B cell (primary cell): ENCODE data around the gene TMEM109. TPM values are rescaled to one million over a fixed set of nuclear protein-coding genes. Genes with fewer than 3 reads are reported as not detected.
A peak's percentile ranks its signal among the peaks of the same experiment; 100 is the strongest.

Experiments used
- ATAC-seq: fragments of 200-7000 bp; cut with Tn5 transposase; one replicate; pipeline ENCODE4 v1.10.0; 2021; ENCODE audit warnings: low read depth, mild to moderate bottlenecking, moderate number of reproducible peaks, moderate library complexity
- CTCF ChIA-PET: fragments of 350-600 bp; sonication (Branson Sonifier 250); formaldehyde crosslinking; loops from one replicate; lab custom pipeline; 2021; ENCODE audit warnings: antibody characterized with exemption, inconsistent platforms; lab: Charles Lee
- POLR2A ChIA-PET: fragments of 350-600 bp; sonication (Branson Sonifier 250); formaldehyde crosslinking; loops from one replicate; lab custom pipeline; 2021; ENCODE audit warnings: antibody characterized with exemption; lab: Charles Lee
- DNase-seq: peaks from one replicate; pipeline ENCODE4 v3.0.0; 2013
- H2AFZ ChIP-seq: 2 replicates; pipeline ENCODE4 v1.6.1; 2012; ENCODE audit warnings: mild to moderate bottlenecking, low read depth, low read length; ENCODE audit not compliant: insufficient read depth, poor library complexity, severe bottlenecking
- H3K27ac ChIP-seq, 2 donors: 1 replicate in 1 of 2; 2 replicates in 1 of 2; pipeline ENCODE4 v1.5.1; 2012 to 2013; ENCODE audit warnings: low read length in 2 of 2, mild to moderate bottlenecking in 2 of 2, moderate library complexity in 1 of 2
- H3K27me3 ChIP-seq, 4 experiments: fragments of 200-600 bp in 1 of 4; sonication (generic) in 1 of 4; replicated peaks in 1 of 4; 1 replicate in 2 of 4; 2 replicates in 2 of 4; pipeline versions ENCODE4 v1.6.1 to v1.7.0; 2013 to 2016; ENCODE audit warnings: low read length in 3 of 4, mild to moderate bottlenecking in 2 of 4, mixed read lengths in 1 of 4, moderate library complexity in 1 of 4; ENCODE audit not compliant: insufficient read depth in 4 of 4, control insufficient read depth in 3 of 4; ENCODE audit errors: control extremely low read depth in 1 of 4
- H3K36me3 ChIP-seq, 2 experiments: replicated peaks in 1 of 2; 1 replicate in 1 of 2; 2 replicates in 1 of 2; pipeline versions ENCODE4 v1.6.1 to v1.7.1; 2013; ENCODE audit warnings: low read length in 1 of 2; ENCODE audit not compliant: insufficient read depth in 2 of 2, control insufficient read depth in 1 of 2; ENCODE audit errors: control extremely low read depth in 1 of 2, extremely low read depth in 1 of 2
- H3K4me1 ChIP-seq, 2 donors: fragments of 200-600 bp in 1 of 2; sonication (generic) in 1 of 2; 1 replicate in 1 of 2; 2 replicates in 1 of 2; pipeline versions ENCODE4 v1.5.1 to v1.6.1; 2013 to 2017; ENCODE audit warnings: low read length in 2 of 2; ENCODE audit not compliant: control insufficient read depth in 2 of 2, insufficient read depth in 2 of 2
- H3K4me2 ChIP-seq: replicated peaks from 2 replicates; pipeline ENCODE3; 2012; ENCODE audit warnings: mild to moderate bottlenecking, low read depth, low read length; ENCODE audit not compliant: poor library complexity, severe bottlenecking
- H3K4me3 ChIP-seq, 5 experiments: fragments of 200-600 bp in 1 of 5; sonication (generic) in 1 of 5; 1 replicate in 3 of 5; 2 replicates in 2 of 5; pipeline versions ENCODE4 v1.5.1 to v1.7.0; 2011 to 2016; ENCODE audit warnings: low read length in 4 of 5, mild to moderate bottlenecking in 4 of 5, low read depth in 2 of 5, control low read depth in 1 of 5, moderate library complexity in 1 of 5; ENCODE audit not compliant: insufficient read depth in 1 of 5; ENCODE audit errors: control extremely low read depth in 1 of 5, extremely low read depth in 1 of 5
- H3K79me2 ChIP-seq: fragments of 200-600 bp; sonication (generic); one replicate; pipeline ENCODE4 v1.6.0; 2016; ENCODE audit warnings: low read length; ENCODE audit not compliant: control insufficient read depth, insufficient read depth
- H3K9ac ChIP-seq: fragments of 200-600 bp; sonication (generic); 2 replicates; pipeline ENCODE4 v1.6.1; 2017; ENCODE audit warnings: mild to moderate bottlenecking, low read length, moderate library complexity
- H3K9me3 ChIP-seq, 3 donors: one replicate each; pipeline versions ENCODE4 v1.6.1 to v1.7.1; 2013; ENCODE audit warnings: low read length in 2 of 3; ENCODE audit not compliant: control insufficient read depth in 2 of 3, insufficient read depth in 1 of 3; ENCODE audit errors: control extremely low read depth in 1 of 3
- H4K20me1 ChIP-seq: 2 replicates; pipeline ENCODE4 v1.6.0; 2012; ENCODE audit warnings: mild to moderate bottlenecking, low read length; ENCODE audit not compliant: insufficient read depth, control insufficient read depth, poor library complexity, severe bottlenecking
- H3K27ac Mint-ChIP-seq: one replicate; pipeline ENCODE4 v1.8.0; 2021; ENCODE audit warnings: mixed read lengths
- H3K27me3 Mint-ChIP-seq: one replicate; pipeline ENCODE4 v1.8.0; 2021; ENCODE audit warnings: mixed read lengths
- H3K4me1 Mint-ChIP-seq: one replicate; pipeline ENCODE4 v1.8.0; 2021; ENCODE audit warnings: mixed read lengths
- H3K4me3 Mint-ChIP-seq: one replicate; pipeline ENCODE4 v1.8.0; 2021; ENCODE audit warnings: mixed read lengths
- H3K9me3 Mint-ChIP-seq: one replicate; pipeline ENCODE4 v1.8.0; 2022; ENCODE audit warnings: mixed read lengths; ENCODE audit not compliant: insufficient read depth
- EZH2 ChIP-seq: IDR thresholded peaks from 2 replicates; pipeline ENCODE4 v1.6.1; 2012; ENCODE audit warnings: borderline replicate concordance, low read depth, mild to moderate bottlenecking, moderate library complexity, low read length; ENCODE audit not compliant: insufficient read depth, poor library complexity, severe bottlenecking
- WGBS: methylation state at CpG from one replicate; pipeline ENCODE4 v1.1.5; 2013; ENCODE audit warnings: missing lambda C conversion rate; ENCODE audit not compliant: insufficient coverage; 5-methylcytosine and 5-hydroxymethylcytosine counted together
- intact Hi-C: fragments of 100-400 bp; cut with micrococcal nuclease; formaldehyde crosslinking; loops from one replicate; pipeline ENCODE4 v1.10.0; 2022
- polyA plus RNA-seq: library from polyadenylated mRNA; depleted of rRNA; stranded (reverse); fragments of >200 nt; gene quantifications from 2 replicates; pipeline ENCODE4 v1.2.3, GENCODE V29; 2012
- total RNA-seq, 2 donors: library from RNA; stranded (reverse); fragments of 120-200 nt in 1 of 2; gene quantifications; 1 replicate in 1 of 2; 2 replicates in 1 of 2; pipeline versions ENCODE4 v1.2.3 to v1.2.4, GENCODE V29; 2013 to 2022
- TF ChIP-seq, protein P1 (sequence below): fragments of 200-600 bp; IDR thresholded peaks from one replicate; pipeline ENCODE4 v1.8.0; 2022; ENCODE audit warnings: antibody characterized with exemption, mild to moderate bottlenecking

TMEM109 gene
- total and polyA plus RNA-seq, 2 donors (not counting 1 experiment from before 2014, with no cell fraction given) = 32.0 to 99.4 TPM

DNA sequence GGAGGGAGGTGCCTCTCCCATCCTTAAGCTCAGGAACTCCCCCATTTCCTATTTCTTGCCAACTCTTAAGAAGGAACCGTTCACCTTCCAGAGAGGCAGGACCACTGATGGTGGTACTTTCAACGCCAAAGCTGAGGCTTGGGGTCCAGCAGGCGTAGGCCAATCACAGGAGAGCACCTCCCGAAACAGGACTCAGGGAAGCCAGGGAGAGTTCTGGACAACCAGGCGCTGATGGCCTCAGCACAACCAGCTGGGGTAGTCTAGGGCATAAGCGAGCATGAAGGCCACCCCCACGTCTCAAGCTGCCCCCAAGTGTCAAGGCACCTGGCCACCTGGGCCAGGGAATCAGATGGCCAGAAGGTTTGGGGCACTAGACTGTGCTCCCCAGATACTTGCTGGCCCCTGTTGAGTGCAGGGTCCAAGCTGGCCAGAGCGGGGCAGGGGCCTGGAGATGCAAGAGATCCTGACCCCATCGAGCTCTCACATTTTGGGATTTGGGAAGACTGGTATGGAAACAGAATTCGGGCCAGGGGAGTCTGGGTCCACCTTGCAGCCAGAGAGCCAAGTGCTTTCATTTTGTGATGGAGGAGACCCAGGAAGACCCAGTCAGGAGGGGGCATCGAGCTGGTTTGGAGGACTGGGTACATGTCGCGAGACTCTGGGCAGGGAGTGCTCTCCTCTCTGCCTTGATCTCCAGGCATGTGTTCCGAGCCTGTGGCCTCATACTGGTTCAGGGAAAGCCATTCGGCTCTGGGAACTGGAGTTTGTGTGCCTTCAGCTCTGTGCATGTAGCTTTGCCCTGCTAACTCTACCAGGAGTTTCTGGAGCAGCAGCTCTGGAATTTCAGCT is 58.4 kb downstream of the TMEM109 start:
- CTCF ChIA-PET = interaction anchor here (0.6 to 6.0 kb wide), 5 partner anchors 13 to 214 kb away, joined by 3 to 53 read pairs (median 8); no protein-coding TSS in a partner anchor

More for the DNA sequence above, 58.4 kb downstream of the TMEM109 start:
- POLR2A ChIA-PET = interaction anchor here (0.5 to 2.3 kb wide), 3 partner anchors 57 to 119 kb away, joined by 3 to 10 read pairs (median 4); no protein-coding TSS in a partner anchor
- 88% methylated on average over 15 of the region's 15 CpGs for WGBS
- intact Hi-C loops = no loop called here
- H3K9ac ChIP-seq = peak overlapping the region; percentile 50
- peak overlapping the region; percentile 44 for H3K4me3 Mint-ChIP-seq
- no peaks in the 10 kb centered on the region for H4K20me1 ChIP-seq
- H3K27ac Mint-ChIP-seq = peak overlapping the region; percentile 15
- TF ChIP-seq, protein P1, sequence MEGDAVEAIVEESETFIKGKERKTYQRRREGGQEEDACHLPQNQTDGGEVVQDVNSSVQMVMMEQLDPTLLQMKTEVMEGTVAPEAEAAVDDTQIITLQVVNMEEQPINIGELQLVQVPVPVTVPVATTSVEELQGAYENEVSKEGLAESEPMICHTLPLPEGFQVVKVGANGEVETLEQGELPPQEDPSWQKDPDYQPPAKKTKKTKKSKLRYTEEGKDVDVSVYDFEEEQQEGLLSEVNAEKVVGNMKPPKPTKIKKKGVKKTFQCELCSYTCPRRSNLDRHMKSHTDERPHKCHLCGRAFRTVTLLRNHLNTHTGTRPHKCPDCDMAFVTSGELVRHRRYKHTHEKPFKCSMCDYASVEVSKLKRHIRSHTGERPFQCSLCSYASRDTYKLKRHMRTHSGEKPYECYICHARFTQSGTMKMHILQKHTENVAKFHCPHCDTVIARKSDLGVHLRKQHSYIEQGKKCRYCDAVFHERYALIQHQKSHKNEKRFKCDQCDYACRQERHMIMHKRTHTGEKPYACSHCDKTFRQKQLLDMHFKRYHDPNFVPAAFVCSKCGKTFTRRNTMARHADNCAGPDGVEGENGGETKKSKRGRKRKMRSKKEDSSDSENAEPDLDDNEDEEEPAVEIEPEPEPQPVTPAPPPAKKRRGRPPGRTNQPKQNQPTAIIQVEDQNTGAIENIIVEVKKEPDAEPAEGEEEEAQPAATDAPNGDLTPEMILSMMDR = no peak
- TF ChIP-seq EZH2 = no peak
- peak overlapping the region; percentile 78 for H2AFZ ChIP-seq
- no peak for ATAC-seq
- peak overlapping the region in 4 of 5 experiments; percentile 41 to 60 (median 46) for H3K4me3 ChIP-seq
- DNase-seq = no peak
- H3K4me1 ChIP-seq = peaks cover 31 to 36% of the 10 kb centered on the region in 2 donors
- H3K79me2 ChIP-seq = peaks cover 24% of the 10 kb centered on the region
- no peaks in the 10 kb centered on the region for H3K27me3 ChIP-seq
- peaks cover 37% of the 10 kb centered on the region for H3K4me1 Mint-ChIP-seq
- H3K4me2 ChIP-seq = peak overlapping the region; percentile 73
- no peaks in the 10 kb centered on the region for H3K9me3 Mint-ChIP-seq
- H3K9me3 ChIP-seq = peaks cover 0 to 4% (median 1%) of the 10 kb centered on the region in 3 donors
- H3K36me3 ChIP-seq = no peaks in the 10 kb centered on the region
- peak overlapping the region; percentile 53 to 64 for H3K27ac ChIP-seq
- H3K27me3 Mint-ChIP-seq = no peaks in the 10 kb centered on the region

Other genes starting within 250 kb of the TMEM109 start
- gene MS4A8, start 214.5 kb upstream of the TMEM109 start, total RNA-seq = not detected in 2 replicates
- gene MS4A8, start 214.5 kb upstream of the TMEM109 start, polyA plus RNA-seq = not detected in 2 replicates
- gene MS4A18, start 189.4 kb upstream of the TMEM109 start, total RNA-seq = not detected in 2 replicates
- not detected in 2 replicates for gene MS4A18, start 189.4 kb upstream of the TMEM109 start, polyA plus RNA-seq
- not detected in 2 replicates for gene MS4A15, start 157.3 kb upstream of the TMEM109 start, total RNA-seq
- gene MS4A15, start 157.3 kb upstream of the TMEM109 start, polyA plus RNA-seq = not detected in 2 replicates
- not detected in 2 replicates for gene MS4A10, start 128.8 kb upstream of the TMEM109 start, total RNA-seq
- gene MS4A10, start 128.8 kb upstream of the TMEM109 start, polyA plus RNA-seq = not detected in 2 replicates
- gene CCDC86, start 72.0 kb upstream of the TMEM109 start, total RNA-seq = 9.5 and 10.5 TPM in 2 replicates
- gene CCDC86, start 72.0 kb upstream of the TMEM109 start, polyA plus RNA-seq = 9.6 and 12.4 TPM in 2 replicates
- 0.27 TPM in 1 of 2 replicates, not detected in the other for gene PTGDR2, start 58.2 kb upstream of the TMEM109 start, total RNA-seq
- 0.03 and 0.04 TPM in 2 replicates for gene PTGDR2, start 58.2 kb upstream of the TMEM109 start, polyA plus RNA-seq
- gene ZP1, start 46.6 kb upstream of the TMEM109 start, total RNA-seq = not detected in 2 replicates
- gene ZP1, start 46.6 kb upstream of the TMEM109 start, polyA plus RNA-seq = 0.06 TPM in 1 of 2 replicates, not detected in the other
- gene PRPF19, start 7.6 kb upstream of the TMEM109 start, total RNA-seq = 80.4 and 89.9 TPM in 2 replicates
- 24.3 and 41.8 TPM in 2 replicates for gene PRPF19, start 7.6 kb upstream of the TMEM109 start, polyA plus RNA-seq
- gene TMEM132A, start 10.3 kb downstream of the TMEM109 start, total RNA-seq = 11.3 and 13.8 TPM in 2 replicates
- gene TMEM132A, start 10.3 kb downstream of the TMEM109 start, polyA plus RNA-seq = 0.89 and 1.2 TPM in 2 replicates
- 91.4 and 93.0 TPM in 2 replicates for gene SLC15A3, start 38.0 kb downstream of the TMEM109 start, total RNA-seq
- gene SLC15A3, start 38.0 kb downstream of the TMEM109 start, polyA plus RNA-seq = 45.9 and 61.5 TPM in 2 replicates
- gene CD6, start 57.5 kb downstream of the TMEM109 start, total RNA-seq = 9.3 and 10.5 TPM in 2 replicates
- gene CD6, start 57.5 kb downstream of the TMEM109 start, polyA plus RNA-seq = 13.6 and 13.7 TPM in 2 replicates
- gene CD5, start 188.3 kb downstream of the TMEM109 start, total RNA-seq = 19.3 and 19.9 TPM in 2 replicates
- 7.6 and 8.9 TPM in 2 replicates for gene CD5, start 188.3 kb downstream of the TMEM109 start, polyA plus RNA-seq
- 18.4 and 20.1 TPM in 2 replicates for gene VPS37C, start 247.3 kb downstream of the TMEM109 start, total RNA-seq
- gene VPS37C, start 247.3 kb downstream of the TMEM109 start, polyA plus RNA-seq = 5.9 and 6.4 TPM in 2 replicates